Lung (tissue), 12 donors: Measurements from ENCODE around the gene MKI67. TPM values are rescaled to one million over a fixed set of nuclear protein-coding genes. Genes with fewer than 3 reads are reported as not detected.

Experiments used
- ATAC-seq: fragments of 200-7000 bp; cut with Tn5 transposase; one replicate; pipeline ENCODE4 v1.9.1; 2020; ENCODE audit warnings: moderate number of reproducible peaks; ENCODE audit not compliant: insufficient read depth, low FRiP score
- DNase-seq, 3 donors: peaks; one replicate each; pipeline ENCODE4 v3.0.0-alpha.2; 2013 to 2017
- H3K27ac ChIP-seq, 2 donors: one replicate each; pipeline ENCODE4 v1.5.1; 2013; ENCODE audit warnings: mild to moderate bottlenecking in 2 of 2, moderate library complexity in 2 of 2, control low read depth in 1 of 2, inconsistent platforms in 1 of 2, low read depth in 1 of 2, low read length in 1 of 2
- H3K27me3 ChIP-seq, 3 donors: one replicate each; pipeline ENCODE4 v1.5.1; 2013; ENCODE audit warnings: low read length in 2 of 3; ENCODE audit not compliant: control insufficient read depth in 3 of 3, insufficient read depth in 3 of 3
- H3K36me3 ChIP-seq, 4 donors: one replicate each; pipeline ENCODE4 v1.5.1; 2013; ENCODE audit warnings: low read length in 4 of 4, mild to moderate bottlenecking in 1 of 4, moderate library complexity in 1 of 4; ENCODE audit not compliant: control insufficient read depth in 4 of 4, insufficient read depth in 4 of 4
- H3K4me1 ChIP-seq, 5 donors: one replicate each; pipeline ENCODE4 v1.5.1; 2013; ENCODE audit warnings: low read length in 5 of 5, mild to moderate bottlenecking in 2 of 5, moderate library complexity in 1 of 5; ENCODE audit not compliant: control insufficient read depth in 5 of 5, insufficient read depth in 5 of 5
- H3K4me3 ChIP-seq: one replicate; pipeline ENCODE4 v1.5.1; 2013; ENCODE audit warnings: mild to moderate bottlenecking, control low read depth, moderate library complexity
- H3K9ac ChIP-seq, 2 donors: one replicate each; pipeline ENCODE4 v1.5.1; 2013; ENCODE audit warnings: low read length in 2 of 2, control low read depth in 1 of 2; ENCODE audit not compliant: insufficient read depth in 1 of 2
- H3K9me3 ChIP-seq, 4 donors: one replicate each; pipeline ENCODE4 v1.5.1; 2013; ENCODE audit warnings: low read length in 3 of 4, mild to moderate bottlenecking in 1 of 4, moderate library complexity in 1 of 4; ENCODE audit not compliant: control insufficient read depth in 4 of 4, insufficient read depth in 3 of 4
- CTCF ChIP-seq: IDR thresholded peaks from 2 replicates; pipeline ENCODE4 v1.5.1; 2012; ENCODE audit warnings: mild to moderate bottlenecking; ENCODE audit errors: control extremely low read depth, extremely low read depth
- WGBS, 2 donors: extraction: QIAGEN DNeasy Blood & Tissue Kit; methylation state at CpG; one replicate each; pipeline ENCODE4 v1.1.7; 2013; 5-methylcytosine and 5-hydroxymethylcytosine counted together
- polyA plus RNA-seq, 2 donors: library from polyadenylated mRNA; stranded (reverse); fragments of 200-250 nt; gene quantifications; one replicate each; pipeline ENCODE4 v1.2.1, GENCODE V29; 2013
- total RNA-seq, 2 donors: library from RNA; depleted of rRNA in 1 of 2; stranded (reverse); fragments of >200 nt in 1 of 2; gene quantifications; one replicate each; pipeline ENCODE4 v1.2.1, GENCODE V29; 2014 to 2021
- donor health status: control.
- donor health status: control.
- donor health status: Bipolar disorder and iron deficiency.
- donor health status: healthy.
- donor health status: DM: yes; HTN: yes; CAD: no.

Gene MKI67
- total and polyA plus RNA-seq, 4 donors: 1.0 to 8.6 (median 2.1) TPM

DNA sequence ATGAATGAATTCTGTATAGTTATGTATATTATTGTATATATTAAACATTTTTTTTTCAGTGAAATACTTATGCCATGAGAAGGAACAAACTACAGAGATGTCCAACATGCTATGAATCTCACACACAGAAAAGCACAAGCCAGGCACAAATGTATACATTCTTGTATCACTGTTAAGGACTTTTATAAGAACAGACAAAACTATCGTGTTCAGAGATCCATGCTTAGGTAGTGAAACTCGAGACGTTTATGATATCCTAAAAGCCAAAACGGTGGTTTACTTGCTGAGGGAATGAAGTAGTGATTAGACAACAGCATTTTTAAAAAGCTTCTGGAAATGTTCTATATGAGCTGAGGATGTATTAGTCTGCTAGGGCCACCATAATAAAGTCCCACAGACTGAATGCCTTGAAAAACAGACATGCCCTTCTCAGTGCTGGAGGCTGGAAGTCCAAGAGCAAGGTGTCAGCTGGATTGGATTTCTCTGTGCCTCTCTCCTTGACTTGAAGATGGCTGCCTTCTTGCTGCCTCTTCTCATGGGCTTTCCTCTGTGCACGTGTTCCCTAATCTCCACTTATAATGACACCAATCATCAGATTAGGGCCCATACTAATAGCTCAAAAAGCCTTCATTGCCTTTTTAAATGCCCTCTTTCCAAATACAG lies 4.3 kb downstream of the MKI67 start:
- H3K36me3 ChIP-seq: peaks cover 0 to 10% (median 3%) of the 10 kb centered on the region in 4 donors
- DNase-seq (no peak), ATAC-seq (no peak)
- no peak overlapping the region for H3K4me3 ChIP-seq
- no peak overlapping the region for H3K9ac ChIP-seq
- H3K9me3 ChIP-seq: peaks cover 0 to 2% (median 0%) of the 10 kb centered on the region in 4 donors
- H3K27me3 ChIP-seq: no peaks in the 10 kb centered on the region
- no peak for TF ChIP-seq CTCF
- no peak overlapping the region for H3K27ac ChIP-seq
- peaks cover 0 to 21% (median 8%) of the 10 kb centered on the region in 5 donors for H3K4me1 ChIP-seq
- WGBS, 2 donors: 95 to 97% methylated on average over 5 of the region's 5 CpGs

GRCh38 chr10:128116851-128117615 lies 9.2 kb downstream of the MKI67 start:
- Histone ChIP-seq H3K4me1 (no peaks in the 10 kb centered on the region), H3K9me3 (peaks cover 0 to 1% (median 0%) of the 10 kb centered on the region in 4 donors), H3K27ac (no peak overlapping the region), H3K4me3 (no peak overlapping the region), H3K27me3 (no peaks in the 10 kb centered on the region), H3K9ac (no peak overlapping the region), H3K36me3 (peaks cover 0 to 33% (median 7%) of the 10 kb centered on the region in 4 donors)
- no peak for ATAC-seq
- 76 to 87% methylated on average over 13 of the region's 13 CpGs for WGBS, 2 donors
- no peak for TF ChIP-seq CTCF
- no peak for DNase-seq

- ATAC-seq: no peak
- Histone ChIP-seq H3K4me1 (no peaks in the 10 kb centered on the region), H3K27me3 (no peaks in the 10 kb centered on the region), H3K36me3 (peaks cover 0 to 42% (median 7%) of the 10 kb centered on the region in 4 donors), H3K4me3 (no peak overlapping the region), H3K9ac (no peak overlapping the region), H3K9me3 (no peaks in the 10 kb centered on the region), H3K27ac (no peak overlapping the region)
- WGBS, 2 donors: 96 to 98% methylated on average over 4 of the region's 4 CpGs
- no peak for TF ChIP-seq CTCF
- no peak for DNase-seq
Observed at GRCh38 chr10:128116187-128116586, 10.0 kb downstream of the MKI67 start.
